Measurements from ENCODE around the gene GTSF1L.

Gene GTSF1L

GRCh38 chr20:43744966-43745730 is 18.3 kb upstream of the GTSF1L start:
- peak; percentile 13 for DNase-seq

- peak; percentile 33 for DNase-seq
Observed at GRCh38 chr20:43744151-43744611, 17.4 kb upstream of the GTSF1L start.

GRCh38 chr20:43740642-43741041 is 13.8 kb upstream of the GTSF1L start:
- DNase-seq: no peak

- no peak for DNase-seq
Observed at GRCh38 chr20:43739148-43739749, 12.4 kb upstream of the GTSF1L start.

- DNase-seq: no peak
Observed at GRCh38 chr20:43737925-43738324, 11.1 kb upstream of the GTSF1L start.

GRCh38 chr20:43736588-43737158 is 9.9 kb upstream of the GTSF1L start:
- no peak for DNase-seq

GRCh38 chr20:43731927-43732326 is 5.1 kb upstream of the GTSF1L start:
- no peak for DNase-seq

GRCh38 chr20:43731469-43731868 is 4.7 kb upstream of the GTSF1L start:
- peak; percentile 83 for DNase-seq

- no peak for DNase-seq
Observed at GRCh38 chr20:43728686-43729255, 2.0 kb upstream of the GTSF1L start.

- no peak for DNase-seq
Observed at GRCh38 chr20:43727980-43728590, 1.3 kb upstream of the GTSF1L start.

- DNase-seq: no peak
Observed at GRCh38 chr20:43726333-43726732, 469 bp downstream of the GTSF1L start.

- DNase-seq: no peak
Observed at GRCh38 chr20:43725666-43726065, 1.1 kb downstream of the GTSF1L start.

- DNase-seq: no peak
Observed at GRCh38 chr20:43724383-43724782, 2.4 kb downstream of the GTSF1L start.

GRCh38 chr20:43723735-43724134 is 3.1 kb downstream of the GTSF1L start:
- DNase-seq: no peak

GRCh38 chr20:43723186-43723585 is 3.6 kb downstream of the GTSF1L start:
- DNase-seq: peak; percentile 22

GRCh38 chr20:43722153-43722505 is 4.7 kb downstream of the GTSF1L start:
- no peak for DNase-seq

GRCh38 chr20:43721429-43722152 is 5.2 kb downstream of the GTSF1L start:
- DNase-seq: no peak

GRCh38 chr20:43721097-43721428 is 5.7 kb downstream of the GTSF1L start:
- no peak for DNase-seq

GRCh38 chr20:43720007-43720406 is 6.8 kb downstream of the GTSF1L start:
- no peak for DNase-seq

- no peak for DNase-seq
Observed at GRCh38 chr20:43717616-43717995, 9.2 kb downstream of the GTSF1L start.

GRCh38 chr20:43716757-43717615 is 9.8 kb downstream of the GTSF1L start:
- DNase-seq: no peak

GRCh38 chr20:43716123-43716522 is 10.7 kb downstream of the GTSF1L start:
- no peak for DNase-seq

Measured in fibroblast of upper back skin (primary cell).